ENCODE measurements around the gene DGKI.

DNA sequence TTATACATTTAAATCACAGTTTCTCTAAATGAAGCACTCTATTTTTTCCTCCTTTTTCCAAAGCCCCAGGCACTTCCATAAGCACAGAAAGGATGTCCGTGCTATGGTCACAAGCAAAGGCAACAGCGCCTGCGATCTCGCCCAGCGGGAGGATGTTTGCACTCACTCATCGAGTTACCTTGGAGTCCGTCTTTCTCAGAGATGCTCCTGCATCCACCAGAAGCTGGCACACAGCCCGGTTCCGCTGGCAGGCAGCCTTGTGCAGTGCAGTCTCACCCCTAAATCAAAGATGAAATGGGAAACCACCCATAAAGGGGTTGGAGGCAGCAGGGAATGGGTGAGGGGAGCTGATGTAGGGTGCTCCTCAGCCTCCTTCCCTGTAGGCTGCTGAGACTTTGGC is 451.4 kb downstream of the DGKI start:
- TF ChIP-seq, protein P1, sequence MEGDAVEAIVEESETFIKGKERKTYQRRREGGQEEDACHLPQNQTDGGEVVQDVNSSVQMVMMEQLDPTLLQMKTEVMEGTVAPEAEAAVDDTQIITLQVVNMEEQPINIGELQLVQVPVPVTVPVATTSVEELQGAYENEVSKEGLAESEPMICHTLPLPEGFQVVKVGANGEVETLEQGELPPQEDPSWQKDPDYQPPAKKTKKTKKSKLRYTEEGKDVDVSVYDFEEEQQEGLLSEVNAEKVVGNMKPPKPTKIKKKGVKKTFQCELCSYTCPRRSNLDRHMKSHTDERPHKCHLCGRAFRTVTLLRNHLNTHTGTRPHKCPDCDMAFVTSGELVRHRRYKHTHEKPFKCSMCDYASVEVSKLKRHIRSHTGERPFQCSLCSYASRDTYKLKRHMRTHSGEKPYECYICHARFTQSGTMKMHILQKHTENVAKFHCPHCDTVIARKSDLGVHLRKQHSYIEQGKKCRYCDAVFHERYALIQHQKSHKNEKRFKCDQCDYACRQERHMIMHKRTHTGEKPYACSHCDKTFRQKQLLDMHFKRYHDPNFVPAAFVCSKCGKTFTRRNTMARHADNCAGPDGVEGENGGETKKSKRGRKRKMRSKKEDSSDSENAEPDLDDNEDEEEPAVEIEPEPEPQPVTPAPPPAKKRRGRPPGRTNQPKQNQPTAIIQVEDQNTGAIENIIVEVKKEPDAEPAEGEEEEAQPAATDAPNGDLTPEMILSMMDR (IDR thresholded peaks at IDR 0.05), result no peak
- TF ChIP-seq EZH2 (IDR thresholded peaks at IDR 0.05; ENCODE audit: borderline replicate concordance, insufficient read depth, low read depth, low read length, poor library complexity, severe bottlenecking), result no peak

All from B cell (primary cell).